ENCODE data around the gene SENP6.

DNA sequence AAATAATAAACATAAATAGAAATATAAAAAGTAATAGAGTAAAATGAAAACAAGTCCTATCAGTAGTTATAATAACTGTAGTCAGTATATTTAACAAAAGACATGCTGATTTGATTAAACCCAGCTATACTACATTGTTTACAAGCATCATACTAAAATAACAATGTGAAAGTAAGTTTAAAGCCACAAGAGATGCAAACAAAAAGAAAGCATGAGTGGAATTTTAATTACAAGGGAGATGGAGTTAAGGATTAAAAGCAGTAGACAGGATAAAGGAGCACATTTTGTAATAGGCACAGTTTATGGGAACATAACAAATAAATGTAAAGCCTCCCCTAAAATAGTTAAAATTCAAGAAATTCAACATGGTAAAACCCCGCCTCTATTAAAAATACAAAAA lies 41.5 kb downstream of the SENP6 start:
- TF ChIP-seq TAF1 (IDR thresholded peaks at IDR 0.05; ENCODE audit: borderline replicate concordance, insufficient read depth, low read length): no peak
- no peak for TF ChIP-seq POLR2AphosphoS5 (IDR thresholded peaks at IDR 0.05; ENCODE audit: low read depth, low read length)

Measured in PFSK-1 (cell line).